Neural cell (in vitro differentiated cells): ENCODE data around the gene RALGPS1.

Source experiments
- CTCF ChIP-seq: fragments of 450-650 bp; IDR thresholded peaks from 2 replicates; pipeline ENCODE4 v1.5.1; 2014; ENCODE audit warnings: antibody characterized with exemption, mild to moderate bottlenecking, moderate library complexity; ENCODE audit not compliant: poor library complexity, severe bottlenecking
- EP300 ChIP-seq: fragments of 450-650 bp; conservative IDR thresholded peaks from 2 replicates; pipeline ENCODE4 v1.6.1; 2014; ENCODE audit warnings: antibody characterized with exemption, mild to moderate bottlenecking, moderate library complexity; ENCODE audit not compliant: poor library complexity, severe bottlenecking
- EZH2 ChIP-seq: fragments of 200-600, 300-800 bp; shearing (Covaris generic), sonication (generic); IDR thresholded peaks from 2 replicates; pipeline ENCODE4 v1.6.1; 2014; ENCODE audit warnings: antibody characterized with exemption, low read length, borderline replicate concordance, mild to moderate bottlenecking; ENCODE audit not compliant: insufficient read depth, poor library complexity, severe bottlenecking
- POLR2AphosphoS5 ChIP-seq: IDR thresholded peaks from 2 replicates; pipeline ENCODE4 v1.6.1; 2012
- RAD21 ChIP-seq: fragments of 450-650 bp; conservative IDR thresholded peaks from 2 replicates; pipeline ENCODE4 v1.6.1; 2014; ENCODE audit warnings: antibody characterized with exemption, mild to moderate bottlenecking, moderate library complexity
- TAF1 ChIP-seq: IDR thresholded peaks from 2 replicates; pipeline ENCODE4 v1.6.1; 2012; ENCODE audit warnings: low read depth

GRCh38 chr9:127181315-127181580 is 266.7 kb downstream of the RALGPS1 start:
- TF ChIP-seq CTCF (no peak), TAF1 (no peak), EZH2 (no peak), EP300 (no peak), POLR2AphosphoS5 (no peak), RAD21 (no peak)
